ENCODE results near the gene ZNF621. TPM values are rescaled to one million over a fixed set of nuclear protein-coding genes. Genes with fewer than 3 reads are reported as not detected.

ZNF621 gene
- 1 to 10 TPM; 2.1 to 4.0 (median 2.5) TPM for polyA plus RNA-seq (ENCODE audit: low read depth in 6 of 6)

GRCh38 chr3:40524568-40525285, at the start of gene ZNF621:
TSS of gene ZNF621 (plus strand) at chr3:40524960. CDS start at chr3:40525841, 881 bp downstream.
- ATAC-seq (ENCODE audit: low read depth in 2 of 2) (peak; percentile 96 to 98), DNase-seq (peak; percentile 82)
- no peaks in the 10 kb centered on the region for H3K9me3 Mint-ChIP-seq
- peaks cover 21 to 28% of the 10 kb centered on the region in 2 donors for H3K36me3 Mint-ChIP-seq
- H3K27me3 Mint-ChIP-seq, result no peaks in the 10 kb centered on the region
- peak within 1 kb of the TSS; percentile 91 to 98 (median 96) for H3K4me3 Mint-ChIP-seq
- H3K4me1 Mint-ChIP-seq, result peaks cover 19 to 32% (median 20%) of the 10 kb centered on the region in 3 donors
- peak within 1 kb of the TSS; percentile 92 to 99 (median 97) for H3K27ac Mint-ChIP-seq

DNA sequence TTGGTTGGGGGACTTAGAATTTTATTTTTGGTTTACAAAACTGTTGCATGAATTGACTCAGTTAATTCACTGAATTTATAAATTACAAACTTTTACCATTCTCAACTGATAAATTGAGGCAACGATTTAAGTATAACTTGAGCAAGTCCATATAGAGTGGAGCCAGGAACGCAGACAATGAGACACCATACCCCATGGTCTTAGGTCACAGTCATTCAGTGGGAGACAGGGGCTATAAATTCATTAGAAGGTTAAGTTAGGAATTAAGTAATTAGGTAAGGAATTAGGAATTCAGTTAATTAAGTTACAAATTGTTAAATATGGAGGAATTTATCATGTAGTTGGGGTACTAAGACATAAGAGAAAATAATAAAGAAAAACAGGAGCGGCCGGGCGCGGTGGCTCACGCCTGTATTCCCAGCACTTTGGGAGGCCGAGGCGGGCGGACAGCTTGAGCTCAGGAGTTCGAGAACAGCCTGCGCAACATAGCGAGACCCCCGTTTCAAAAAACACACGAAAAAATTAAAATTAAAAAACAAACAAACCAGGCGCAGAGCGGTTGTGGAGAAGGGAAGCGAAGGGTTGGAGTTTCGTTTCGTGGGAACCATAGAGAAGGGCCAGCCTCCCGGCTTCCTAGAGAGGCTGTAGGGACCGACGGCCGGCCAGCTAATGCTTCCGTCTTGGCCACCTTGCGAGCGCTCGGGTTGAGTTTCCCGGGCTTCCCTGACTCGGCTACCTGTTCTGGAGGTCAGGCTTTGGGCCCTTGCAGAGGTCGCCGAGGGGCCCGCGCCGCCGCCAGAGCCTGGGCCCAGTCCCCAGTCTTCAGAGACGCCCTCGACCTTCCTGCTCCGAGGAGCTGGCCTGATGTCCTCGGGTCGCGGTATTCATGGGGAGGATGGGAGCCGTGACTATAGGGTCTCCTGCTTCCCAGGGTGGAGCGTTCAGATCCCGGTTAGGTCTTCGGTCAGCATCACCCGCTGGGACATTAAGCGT, 48.0 kb upstream of the ZNF621 start, which contains the start of gene ZNF619:
TSS of gene ZNF619 (plus strand) at position 645 of the 993 bp plus-strand sequence. CDS start 858 bp downstream, outside the sequence.
- ATAC-seq (ENCODE audit: low read depth in 2 of 2), result peak; percentile 93 to 95
- Mint-ChIP-seq H3K4me3 (peak within 1 kb of the TSS; percentile 95 to 99 (median 98)), H3K27ac (peak within 1 kb of the TSS; percentile 96 to 99 (median 98)), H3K4me1 (peaks cover 17 to 37% (median 20%) of the 10 kb centered on the region in 3 donors), H3K36me3 (peaks cover 16 to 21% of the 10 kb centered on the region in 2 donors), H3K27me3 (no peaks in the 10 kb centered on the region), H3K9me3 (no peaks in the 10 kb centered on the region)
- peak; percentile 66 for DNase-seq

GRCh38 chr3:40477666-40478065, 47.1 kb upstream of the ZNF621 start:
- ATAC-seq (ENCODE audit: low read depth in 2 of 2) (no peak), DNase-seq (no peak)
- Mint-ChIP-seq H3K36me3 (peaks cover 24 to 27% of the 10 kb centered on the region in 2 donors), H3K4me3 (peak overlapping the region; percentile 95 to 99 (median 98)), H3K27me3 (no peaks in the 10 kb centered on the region), H3K4me1 (peaks cover 23 to 44% (median 28%) of the 10 kb centered on the region in 3 donors), H3K27ac (peak overlapping the region; percentile 96 to 99 (median 98)), H3K9me3 (no peaks in the 10 kb centered on the region)

DNA sequence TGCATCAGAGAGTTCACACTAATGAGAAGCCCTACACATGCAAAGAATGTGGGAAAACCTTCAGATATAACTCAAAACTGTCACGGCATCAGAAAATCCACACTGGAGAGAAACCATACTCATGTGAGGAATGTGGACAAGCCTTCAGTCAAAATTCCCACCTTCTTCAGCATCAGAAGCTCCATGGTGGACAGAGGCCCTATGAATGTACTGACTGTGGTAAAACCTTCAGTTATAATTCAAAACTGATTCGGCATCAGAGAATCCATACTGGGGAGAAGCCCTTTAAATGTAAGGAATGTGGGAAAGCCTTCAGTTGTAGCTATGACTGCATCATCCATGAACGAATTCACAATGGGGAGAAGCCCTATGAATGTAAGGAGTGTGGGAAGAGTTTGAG, 37.6 kb upstream of the ZNF621 start:
- peaks cover 41 to 42% of the 10 kb centered on the region in 2 donors for H3K36me3 Mint-ChIP-seq

DNA sequence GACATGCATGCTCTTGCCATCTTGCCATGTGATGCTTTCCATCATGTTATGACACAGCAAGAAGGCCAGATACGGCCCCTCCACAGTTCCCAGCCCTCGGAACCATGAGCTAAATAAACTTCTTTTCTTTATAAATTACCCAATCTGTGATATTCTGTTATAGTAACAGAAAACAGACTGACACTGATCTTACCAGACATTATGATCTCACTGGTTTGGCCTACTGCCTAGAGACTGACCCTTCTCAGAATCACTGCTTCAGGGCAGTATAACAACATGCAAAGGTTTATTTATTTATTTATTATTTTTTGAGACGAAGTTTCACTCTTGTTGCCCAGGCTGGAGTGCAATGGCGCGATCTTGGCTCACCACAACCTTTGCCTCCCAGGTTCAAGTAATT, 33.8 kb upstream of the ZNF621 start:
- Mint-ChIP-seq H3K27me3 (no peaks in the 10 kb centered on the region), H3K9me3 (peaks cover 10 to 21% (median 19%) of the 10 kb centered on the region in 7 donors), H3K4me1 (no peaks in the 10 kb centered on the region), H3K27ac (no peak overlapping the region), H3K36me3 (peaks cover 26 to 35% of the 10 kb centered on the region in 2 donors), H3K4me3 (no peak overlapping the region)
- DNase-seq (no peak), ATAC-seq (ENCODE audit: low read depth in 2 of 2) (no peak)

More for the DNA sequence above, 37.6 kb upstream of the ZNF621 start:
- H3K4me3 Mint-ChIP-seq, result no peak overlapping the region
- ATAC-seq (ENCODE audit: low read depth in 2 of 2) (no peak), DNase-seq (no peak)
- H3K27ac Mint-ChIP-seq, result no peak overlapping the region
- peaks cover 11 to 21% (median 19%) of the 10 kb centered on the region in 7 donors for H3K9me3 Mint-ChIP-seq
- H3K4me1 Mint-ChIP-seq, result peaks cover 4 to 7% (median 5%) of the 10 kb centered on the region in 3 donors
- no peaks in the 10 kb centered on the region for H3K27me3 Mint-ChIP-seq

- H3K36me3 Mint-ChIP-seq, result peaks cover 0 to 15% of the 10 kb centered on the region in 2 donors
- DNase-seq (no peak), ATAC-seq (ENCODE audit: low read depth in 2 of 2) (no peak)
- no peak overlapping the region for H3K4me3 Mint-ChIP-seq
- H3K9me3 Mint-ChIP-seq, result peaks cover 0 to 4% (median 0%) of the 10 kb centered on the region in 7 donors
- no peaks in the 10 kb centered on the region for H3K4me1 Mint-ChIP-seq
- H3K27me3 Mint-ChIP-seq, result no peaks in the 10 kb centered on the region
- peak overlapping the region in 2 of 6 donors; percentile 29 to 47 for H3K27ac Mint-ChIP-seq
Observed at GRCh38 chr3:40494698-40495097, 30.1 kb upstream of the ZNF621 start.

DNA sequence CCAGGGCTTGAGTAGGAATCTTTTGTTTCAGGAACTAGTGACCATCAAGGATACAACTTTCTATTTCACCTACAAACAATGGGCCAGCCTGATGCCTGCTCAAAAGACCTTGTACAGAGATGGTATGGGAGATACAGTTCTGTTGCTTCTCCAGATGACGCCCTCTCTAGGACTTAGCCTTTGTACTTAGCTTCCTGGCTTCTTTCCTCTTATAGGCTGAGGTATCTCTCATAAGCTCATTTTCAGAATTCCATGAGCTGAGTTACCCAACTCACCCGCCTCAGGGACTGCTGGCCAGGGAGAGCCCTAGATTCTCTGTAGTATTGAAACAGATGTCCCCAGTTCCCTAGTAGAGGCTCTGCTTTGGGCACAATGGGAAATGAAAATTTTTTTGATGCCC, 27.5 kb upstream of the ZNF621 start:
- no peak for DNase-seq
- peaks cover 0 to 7% of the 10 kb centered on the region in 2 donors for H3K36me3 Mint-ChIP-seq

DNA sequence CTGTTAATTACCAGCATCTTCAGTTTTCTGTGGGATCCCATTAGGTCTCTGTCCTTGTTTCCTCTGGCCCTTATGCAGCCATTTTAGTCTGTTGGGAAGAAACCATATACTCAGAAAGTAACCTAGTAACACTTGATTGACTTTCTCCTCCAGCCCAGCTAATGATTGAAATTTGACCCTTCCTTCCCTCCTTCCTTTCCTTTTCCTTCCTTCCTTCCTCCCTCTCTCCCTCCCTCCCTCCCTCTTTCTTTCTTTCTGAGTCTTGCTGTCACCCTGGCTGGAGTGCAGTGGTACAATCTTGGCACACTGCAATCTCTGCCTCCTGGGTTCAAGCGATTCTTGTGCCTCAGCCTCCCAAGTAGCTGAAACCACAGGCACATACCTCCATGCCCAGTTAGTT, 24.8 kb upstream of the ZNF621 start:
- H3K27me3 Mint-ChIP-seq, result no peaks in the 10 kb centered on the region
- no peaks in the 10 kb centered on the region for H3K9me3 Mint-ChIP-seq
- H3K4me3 Mint-ChIP-seq, result no peak overlapping the region
- ATAC-seq (ENCODE audit: low read depth in 2 of 2) (no peak), DNase-seq (no peak)
- peaks cover 0 to 7% of the 10 kb centered on the region in 2 donors for H3K36me3 Mint-ChIP-seq
- peak overlapping the region in 1 of 6 donors; percentile 19 for H3K27ac Mint-ChIP-seq
- no peaks in the 10 kb centered on the region for H3K4me1 Mint-ChIP-seq

More for the DNA sequence above, 27.5 kb upstream of the ZNF621 start:
- H3K27me3 Mint-ChIP-seq, result no peaks in the 10 kb centered on the region
- H3K4me3 Mint-ChIP-seq, result no peak overlapping the region
- ATAC-seq (ENCODE audit: low read depth in 2 of 2), result no peak
- peak overlapping the region in 1 of 6 donors; percentile 20 for H3K27ac Mint-ChIP-seq
- no peaks in the 10 kb centered on the region for H3K4me1 Mint-ChIP-seq
- no peaks in the 10 kb centered on the region for H3K9me3 Mint-ChIP-seq

- Mint-ChIP-seq H3K9me3 (no peaks in the 10 kb centered on the region), H3K27me3 (no peaks in the 10 kb centered on the region), H3K4me1 (peaks cover 9 to 13% (median 12%) of the 10 kb centered on the region in 3 donors), H3K36me3 (peaks cover 0 to 7% of the 10 kb centered on the region in 2 donors), H3K4me3 (no peak overlapping the region), H3K27ac (peak overlapping the region in 1 of 6 donors; percentile 54)
- ATAC-seq (ENCODE audit: low read depth in 2 of 2), result no peak
- no peak for DNase-seq
Observed at GRCh38 chr3:40502034-40502433, 22.7 kb upstream of the ZNF621 start.

- DNase-seq (no peak), ATAC-seq (ENCODE audit: low read depth in 2 of 2) (no peak)
- H3K9me3 Mint-ChIP-seq, result no peaks in the 10 kb centered on the region
- no peak overlapping the region for H3K27ac Mint-ChIP-seq
- H3K4me1 Mint-ChIP-seq, result peaks cover 9 to 14% (median 12%) of the 10 kb centered on the region in 3 donors
- H3K36me3 Mint-ChIP-seq, result no peaks in the 10 kb centered on the region
- H3K27me3 Mint-ChIP-seq, result no peaks in the 10 kb centered on the region
- H3K4me3 Mint-ChIP-seq, result peak overlapping the region; percentile 85 to 99 (median 98)
Observed at GRCh38 chr3:40504636-40505430, 19.9 kb upstream of the ZNF621 start.

DNA sequence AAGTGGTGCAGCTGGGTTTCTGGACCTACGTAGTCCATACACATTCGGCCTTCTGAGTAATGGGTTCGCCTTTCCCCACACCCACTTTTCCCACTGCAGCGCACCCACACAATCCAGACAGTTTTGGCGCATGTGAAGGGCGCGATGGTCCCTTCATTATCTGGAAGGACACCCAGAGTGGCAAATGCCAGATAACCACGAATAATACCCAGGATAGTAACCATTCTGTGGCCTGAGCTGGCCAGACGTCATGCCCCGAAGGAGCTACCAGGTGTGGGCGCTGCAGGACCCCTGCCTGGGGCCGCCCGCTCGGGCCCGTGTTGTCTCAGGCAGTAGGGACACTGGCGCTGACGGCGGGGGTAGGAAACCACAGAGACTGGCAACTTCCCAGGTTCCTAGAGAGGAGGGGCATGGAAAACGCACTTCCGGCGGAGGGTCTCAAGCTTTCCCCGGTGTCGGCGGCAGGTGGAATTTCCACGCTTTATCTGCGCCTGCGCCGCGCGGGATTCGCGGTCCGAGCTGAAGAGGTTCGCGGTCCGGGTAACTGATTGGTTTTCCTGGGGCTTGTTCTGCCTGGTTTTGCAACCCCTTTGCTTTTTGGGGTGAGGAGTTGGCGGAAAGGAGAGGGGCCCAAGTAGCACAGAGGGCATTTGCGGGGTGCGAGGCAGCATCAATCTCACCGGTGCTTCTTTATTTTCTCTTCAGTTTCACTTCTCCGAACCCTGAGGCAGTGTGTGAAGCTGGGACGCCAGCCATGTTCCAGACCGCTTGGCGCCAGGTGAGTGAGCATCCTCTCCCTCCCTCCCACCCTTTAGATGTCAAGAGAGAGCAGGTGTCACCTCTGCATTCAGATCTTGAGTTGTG, 18.9 kb upstream of the ZNF621 start, which contains the start of gene ZNF620:
TSS of gene ZNF620 (plus strand) at position 441 of the 864 bp plus-strand sequence. CDS start at position 755, 314 bp downstream.
- no peaks in the 10 kb centered on the region for H3K27me3 Mint-ChIP-seq
- no peaks in the 10 kb centered on the region for H3K9me3 Mint-ChIP-seq
- peaks cover 12 to 14% (median 14%) of the 10 kb centered on the region in 3 donors for H3K4me1 Mint-ChIP-seq
- peak; percentile 91 to 92 for ATAC-seq (ENCODE audit: low read depth in 2 of 2)
- DNase-seq, result peak; percentile 35
- H3K27ac Mint-ChIP-seq, result peak within 1 kb of the TSS; percentile 57 to 97 (median 88)
- peaks cover 0 to 10% of the 10 kb centered on the region in 2 donors for H3K36me3 Mint-ChIP-seq
- peak within 1 kb of the TSS; percentile 85 to 99 (median 98) for H3K4me3 Mint-ChIP-seq

All from naive B cell (primary cell).